Peyer's patch (tissue), 4 donors: ENCODE data around the gene PCBP3.

ENCODE experiments used
- CTCF ChIP-seq, 6 experiments: fragments of 450-650 bp in 4 of 6; fragments of 200-600 bp in 2 of 6; sonication (generic) in 1 of 6; IDR thresholded peaks; one replicate each; pipeline ENCODE4 v1.5.1; 2017 to 2019; ENCODE audit warnings: antibody characterized with exemption in 6 of 6, mild to moderate bottlenecking in 3 of 6, moderate library complexity in 1 of 6
- POLR2A ChIP-seq, 2 donors: fragments of 450-650 bp; IDR thresholded peaks; one replicate each; pipeline ENCODE4 v1.5.1; 2017; ENCODE audit warnings: antibody characterized with exemption in 2 of 2, mild to moderate bottlenecking in 2 of 2, moderate library complexity in 2 of 2

- TF ChIP-seq POLR2A (IDR thresholded peaks at IDR 0.05): no peak
- no peak for TF ChIP-seq CTCF (IDR thresholded peaks at IDR 0.05)
Observed at GRCh38 chr21:45618846-45619485, 24.6 kb upstream of the PCBP3 start.
